ENCODE results near the gene USP31.

Gene USP31

GRCh38 chr16:23149267-23149992, at the start of gene USP31:
USP31 (minus strand) TSS chr16:23149452; CDS start chr16:23149270, 182 bp downstream.
- DNase-seq (ENCODE audit: low spot score), result peak; percentile 86

- no peak for DNase-seq (ENCODE audit: low spot score)
These were observed 47.3 kb upstream of the USP31 start for GRCh38 chr16:23196539-23196938.

- DNase-seq (ENCODE audit: low spot score), result no peak
These were observed 46.2 kb upstream of the USP31 start for GRCh38 chr16:23195366-23195978.

- no peak for DNase-seq (ENCODE audit: low spot score)
These were observed 45.4 kb upstream of the USP31 start for GRCh38 chr16:23194497-23195221.

GRCh38 chr16:23188911-23189310, 39.7 kb upstream of the USP31 start:
- DNase-seq (ENCODE audit: low spot score), result no peak

GRCh38 chr16:23187341-23187740, 38.1 kb upstream of the USP31 start:
- DNase-seq (ENCODE audit: low spot score), result no peak

GRCh38 chr16:23186171-23186570, 36.9 kb upstream of the USP31 start:
- DNase-seq (ENCODE audit: low spot score), result no peak

GRCh38 chr16:23185656-23186055, 36.4 kb upstream of the USP31 start:
- DNase-seq (ENCODE audit: low spot score), result no peak

GRCh38 chr16:23183543-23183862, 34.3 kb upstream of the USP31 start:
- DNase-seq (ENCODE audit: low spot score), result no peak

GRCh38 chr16:23182679-23183542, 33.7 kb upstream of the USP31 start, which contains the start of gene SCNN1G:
SCNN1G (plus strand) TSS chr16:23182745; CDS start chr16:23186272, 3,527 bp downstream.
- no peak for DNase-seq (ENCODE audit: low spot score)

GRCh38 chr16:23182206-23182678, 33.0 kb upstream of the USP31 start:
- DNase-seq (ENCODE audit: low spot score), result peak; percentile 47

- DNase-seq (ENCODE audit: low spot score), result no peak
These were observed 32.3 kb upstream of the USP31 start for GRCh38 chr16:23181506-23181905.

- DNase-seq (ENCODE audit: low spot score), result no peak
These were observed 26.4 kb upstream of the USP31 start for GRCh38 chr16:23175651-23176050.

- DNase-seq (ENCODE audit: low spot score), result no peak
These were observed 25.4 kb upstream of the USP31 start for GRCh38 chr16:23174622-23175021.

GRCh38 chr16:23172994-23173393, 23.7 kb upstream of the USP31 start:
- DNase-seq (ENCODE audit: low spot score), result no peak

- no peak for DNase-seq (ENCODE audit: low spot score)
These were observed 23.3 kb upstream of the USP31 start for GRCh38 chr16:23172583-23172982.

- DNase-seq (ENCODE audit: low spot score), result no peak
These were observed 15.5 kb upstream of the USP31 start for GRCh38 chr16:23164736-23165135.

GRCh38 chr16:23163921-23164320, 14.7 kb upstream of the USP31 start:
- no peak for DNase-seq (ENCODE audit: low spot score)

- no peak for DNase-seq (ENCODE audit: low spot score)
These were observed 11.3 kb upstream of the USP31 start for GRCh38 chr16:23160574-23160973.

GRCh38 chr16:23160082-23160481, 10.8 kb upstream of the USP31 start:
- no peak for DNase-seq (ENCODE audit: low spot score)

- DNase-seq (ENCODE audit: low spot score), result no peak
These were observed 8.9 kb upstream of the USP31 start for GRCh38 chr16:23158114-23158513.

- no peak for DNase-seq (ENCODE audit: low spot score)
These were observed 7.8 kb upstream of the USP31 start for GRCh38 chr16:23156946-23157460.

Measured in hematopoietic multipotent progenitor cell treated with erythropoietin and hydrocortisone succinate and interleukin-3 and kit ligand, for 17 days (in vitro differentiated cells).